OCI-LY7 (cell line): ENCODE results near the gene DDX39B. TPM values are rescaled to one million over a fixed set of nuclear protein-coding genes. Genes with fewer than 3 reads are reported as not detected.

ENCODE experiments used
- BruUV-seq: library from RNA; stranded (reverse); fragments of 400-500 nt; replicated peaks from 2 replicates; lab custom pipeline; 2021; lab: Mats Ljungman, UMichigan
- CTCF ChIA-PET: fragments of 300-600 bp; sonication (Branson Sonifier 250); formaldehyde crosslinking; loops from one replicate; lab custom pipeline; 2022; ENCODE audit warnings: antibody characterized with exemption; ENCODE audit not compliant: unreplicated experiment; lab: Charles Lee
- POLR2A ChIA-PET: fragments of 300-600 bp; sonication (Branson Sonifier 250); formaldehyde crosslinking; loops from one replicate; lab custom pipeline; 2022; ENCODE audit warnings: antibody characterized with exemption; lab: Charles Lee
- DNase-seq: peaks from one replicate; pipeline ENCODE4 v3.0.0-alpha.2; 2015; ENCODE audit warnings: low spot score
- H2AFZ ChIP-seq: fragments of 200-600 bp; sonication (generic), shearing (Covaris generic); 2 replicates; pipeline ENCODE4 v1.6.1; 2014; ENCODE audit warnings: mild to moderate bottlenecking, antibody characterized with exemption, low read length, moderate library complexity
- H3K27ac ChIP-seq: fragments of 200-600 bp; sonication (generic); 2 replicates; pipeline ENCODE4 v1.5.1; 2014; ENCODE audit warnings: mixed run types, low read depth, mild to moderate bottlenecking, moderate library complexity, low read length, inconsistent platforms; ENCODE audit not compliant: poor library complexity, severe bottlenecking
- H3K36me3 ChIP-seq: fragments of 200-600 bp; sonication (generic); 2 replicates; pipeline ENCODE4 v1.6.1; 2014; ENCODE audit warnings: mild to moderate bottlenecking, antibody characterized with exemption, low read length, moderate library complexity, mixed read lengths; ENCODE audit not compliant: insufficient read depth
- H3K4me1 ChIP-seq: fragments of 200-600 bp; sonication (generic); 2 replicates; pipeline ENCODE4 v1.5.1; 2014; ENCODE audit warnings: mild to moderate bottlenecking, low read length; ENCODE audit not compliant: insufficient read depth, poor library complexity, severe bottlenecking
- H3K4me2 ChIP-seq: fragments of 200-600 bp; sonication (generic); 2 replicates; pipeline ENCODE4 v1.6.1; 2014; ENCODE audit warnings: mild to moderate bottlenecking, low read length
- H3K4me3 ChIP-seq: fragments of 200-600 bp; sonication (generic); 2 replicates; pipeline ENCODE4 v1.5.1; 2014; ENCODE audit warnings: mild to moderate bottlenecking, low read depth, low read length; ENCODE audit not compliant: poor library complexity, severe bottlenecking
- H3K79me2 ChIP-seq: fragments of 200-600 bp; sonication (generic); 2 replicates; pipeline ENCODE4 v1.6.1; 2016; ENCODE audit warnings: low read depth, mild to moderate bottlenecking, low read length, moderate library complexity, mixed read lengths; ENCODE audit not compliant: insufficient read depth
- H3K9me2 ChIP-seq: fragments of 200-600 bp; sonication (generic); 2 replicates; pipeline ENCODE4 v1.6.1; 2016; ENCODE audit warnings: mild to moderate bottlenecking, low read length, mixed read lengths; ENCODE audit not compliant: insufficient read depth
- H3K9me3 ChIP-seq: fragments of 200-600 bp; sonication (generic); 2 replicates; pipeline ENCODE4 v1.6.1; 2014; ENCODE audit warnings: mild to moderate bottlenecking, mixed run types, low read length, mixed read lengths
- H4K20me1 ChIP-seq: fragments of 200-600 bp; sonication (generic); 2 replicates; pipeline ENCODE4 v1.6.1; 2014; ENCODE audit warnings: mild to moderate bottlenecking, antibody characterized with exemption, low read length, moderate library complexity, mixed read lengths; ENCODE audit not compliant: insufficient read depth
- CTCF ChIP-seq: fragments of 200-600 bp; sonication (generic); conservative IDR thresholded peaks from 2 replicates; pipeline ENCODE4 v1.5.1; 2014; ENCODE audit warnings: mild to moderate bottlenecking, antibody characterized with exemption, low read length, moderate library complexity, mixed read lengths
- EZH2phosphoT487 ChIP-seq: fragments of 200-600 bp; sonication (generic); IDR thresholded peaks from 2 replicates; pipeline ENCODE4 v1.6.1; 2018; ENCODE audit warnings: low read depth, borderline replicate concordance, mild to moderate bottlenecking, mixed run types, antibody characterized with exemption, low read length, moderate library complexity, mixed read lengths
- intact Hi-C: fragments of 100-400 bp; cut with micrococcal nuclease; formaldehyde crosslinking; loops from one replicate; pipeline ENCODE4 v1.10.0; 2022; ENCODE audit not compliant: unreplicated experiment
- total RNA-seq, 2 experiments: library from RNA; depleted of rRNA in 1 of 2; stranded (reverse); fragments of >200 nt in 1 of 2; shearing (Covaris generic) in 1 of 2; gene quantifications; 2 replicates each; pipeline ENCODE4 v1.2.3, GENCODE V29; 2014 to 2022

DDX39B gene
- total RNA-seq, 2 experiments from 2014 or later = 481 to 736 TPM

GRCh38 chr6:31574106-31575061, 32.6 kb upstream of the DDX39B start:
- H3K36me3 ChIP-seq = peaks cover 11% of the 10 kb centered on the region; the same call in 1 of the 2 replicates
- H3K9me3 ChIP-seq = no peaks in the 10 kb centered on the region
- ChIA-PET CTCF (interaction anchor here (0.6 to 1.3 kb wide), 6 partner anchors 8 to 23 kb away, joined by 3 to 5 read pairs (median 4); partner anchors contain the start of gene NCR3), POLR2A (interaction anchor here (0.6 to 2.1 kb wide), 12 partner anchors 9 to 458 kb away, joined by 3 to 10 read pairs (median 5); partner anchors contain the start of genes DDX39B and LST1)
- peaks cover 14% of the 10 kb centered on the region; the same call in 1 of the 2 replicates for H3K79me2 ChIP-seq
- H3K9me2 ChIP-seq = no peaks in the 10 kb centered on the region
- peak overlapping the region; percentile 69 for H3K4me3 ChIP-seq
- H2AFZ ChIP-seq = peak overlapping the region; percentile 57; the same call in 1 of the 2 replicates
- H4K20me1 ChIP-seq = no peaks in the 10 kb centered on the region
- DNase-seq = no peak
- peak overlapping the region; percentile 1 for H3K27ac ChIP-seq
- H3K4me2 ChIP-seq = peak overlapping the region; percentile 86
- no TSS peak for BruUV-seq
- TF ChIP-seq EZH2phosphoT487 (no peak), CTCF (peak; percentile 64)
- peaks cover 88% of the 10 kb centered on the region for H3K4me1 ChIP-seq
- intact Hi-C loops = no loop called here

DNA sequence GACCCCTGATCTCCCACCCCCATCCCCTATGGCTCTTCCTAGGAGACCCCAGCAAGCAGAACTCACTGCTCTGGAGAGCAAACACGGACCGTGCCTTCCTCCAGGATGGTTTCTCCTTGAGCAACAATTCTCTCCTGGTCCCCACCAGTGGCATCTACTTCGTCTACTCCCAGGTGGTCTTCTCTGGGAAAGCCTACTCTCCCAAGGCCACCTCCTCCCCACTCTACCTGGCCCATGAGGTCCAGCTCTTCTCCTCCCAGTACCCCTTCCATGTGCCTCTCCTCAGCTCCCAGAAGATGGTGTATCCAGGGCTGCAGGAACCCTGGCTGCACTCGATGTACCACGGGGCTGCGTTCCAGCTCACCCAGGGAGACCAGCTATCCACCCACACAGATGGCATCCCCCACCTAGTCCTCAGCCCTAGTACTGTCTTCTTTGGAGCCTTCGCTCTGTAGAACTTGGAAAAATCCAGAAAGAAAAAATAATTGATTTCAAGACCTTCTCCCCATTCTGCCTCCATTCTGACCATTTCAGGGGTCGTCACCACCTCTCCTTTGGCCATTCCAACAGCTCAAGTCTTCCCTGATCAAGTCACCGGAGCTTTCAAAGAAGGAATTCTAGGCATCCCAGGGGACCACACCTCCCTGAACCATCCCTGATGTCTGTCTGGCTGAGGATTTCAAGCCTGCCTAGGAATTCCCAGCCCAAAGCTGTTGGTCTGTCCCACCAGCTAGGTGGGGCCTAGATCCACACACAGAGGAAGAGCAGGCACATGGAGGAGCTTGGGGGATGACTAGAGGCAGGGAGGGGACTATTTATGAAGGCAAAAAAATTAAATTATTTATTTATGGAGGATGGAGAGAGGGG, 31.7 kb upstream of the DDX39B start:
- Histone ChIP-seq H3K9me3 (no peaks in the 10 kb centered on the region), H3K27ac (no peak overlapping the region), H3K36me3 (peaks cover 8% of the 10 kb centered on the region; the same call in 1 of the 2 replicates), H3K79me2 (peaks cover 14% of the 10 kb centered on the region; the same call in 1 of the 2 replicates), H2AFZ (no peak overlapping the region), H3K4me2 (peak overlapping the region; percentile 82; the same call in 1 of the 2 replicates), H3K4me1 (peaks cover 96% of the 10 kb centered on the region), H4K20me1 (no peaks in the 10 kb centered on the region), H3K4me3 (no peak overlapping the region), H3K9me2 (no peaks in the 10 kb centered on the region)
- BruUV-seq = no TSS peak
- CTCF ChIA-PET = interaction anchor here (0.5 to 1.0 kb wide), 4 partner anchors 11 to 17 kb away, joined by 3 to 4 read pairs (median 3); no protein-coding TSS in a partner anchor
- TF ChIP-seq EZH2phosphoT487 (no peak), CTCF (no peak)
- intact Hi-C loops = no loop called here
- no peak for DNase-seq
- POLR2A ChIA-PET = interaction anchor here (0.6 to 2.1 kb wide), 3 partner anchors 11 to 23 kb away, joined by 3 to 10 read pairs (median 3); partner anchors contain the start of gene LST1
